GM19328 (cell line): ENCODE data around the gene PIP5K1A.

Experiments
- ATAC-seq: cut with Tn5 transposase; IDR thresholded peaks from one replicate; pipeline ENCODE4 v1.9.1; 2021; ENCODE audit warnings: mild to moderate bottlenecking, moderate library complexity; ENCODE audit not compliant: unreplicated experiment

Gene PIP5K1A

GRCh38 chr1:151288502-151288901, 90.2 kb downstream of the PIP5K1A start:
- no peak for ATAC-seq

GRCh38 chr1:151289080-151289935, 91.0 kb downstream of the PIP5K1A start:
- ATAC-seq: no peak

GRCh38 chr1:151289991-151290708, 91.8 kb downstream of the PIP5K1A start:
- no peak for ATAC-seq

- ATAC-seq: no peak
Observed at GRCh38 chr1:151290709-151291303, 92.5 kb downstream of the PIP5K1A start.

- no peak for ATAC-seq
Observed at GRCh38 chr1:151292207-151293030, 94.1 kb downstream of the PIP5K1A start.

- ATAC-seq: no peak
Observed at GRCh38 chr1:151293093-151293492, 94.7 kb downstream of the PIP5K1A start.

GRCh38 chr1:151294742-151295462, 96.5 kb downstream of the PIP5K1A start:
- no peak for ATAC-seq
